PFSK-1 (cell line): ENCODE measurements around the gene DAB2.

Experiments used
- FOXP2 ChIP-seq: optimal IDR thresholded peaks from 2 replicates; pipeline ENCODE3; 2011; ENCODE audit warnings: borderline replicate concordance, control low read depth, inconsistent platforms; ENCODE audit not compliant: insufficient read depth; ENCODE audit errors: extremely low read length, extremely low read depth
- POLR2AphosphoS5 ChIP-seq: IDR thresholded peaks from 2 replicates; pipeline ENCODE4 v1.6.1; 2012; ENCODE audit warnings: low read depth, mild to moderate bottlenecking, control low read depth, low read length, moderate library complexity
- SIN3A ChIP-seq: IDR thresholded peaks from 2 replicates; pipeline ENCODE4 v1.6.1; 2012; ENCODE audit warnings: mild to moderate bottlenecking, low read length, moderate library complexity, borderline replicate concordance; ENCODE audit not compliant: insufficient read depth
- TAF1 ChIP-seq: IDR thresholded peaks from 2 replicates; pipeline ENCODE4 v1.6.1; 2012; ENCODE audit warnings: low read length, control low read depth, borderline replicate concordance; ENCODE audit not compliant: insufficient read depth
- TF ChIP-seq, protein P1 (sequence below), 2 experiments: IDR thresholded peaks; 2 replicates each; pipeline versions ENCODE4 v1.6.1 to v1.8.0; 2011 to 2012; ENCODE audit warnings: low read depth in 2 of 2, low read length in 2 of 2, control low read depth in 1 of 2, inconsistent platforms in 1 of 2, mild to moderate bottlenecking in 1 of 2, moderate library complexity in 1 of 2; ENCODE audit not compliant: insufficient read depth in 1 of 2

The DAB2 gene

DNA sequence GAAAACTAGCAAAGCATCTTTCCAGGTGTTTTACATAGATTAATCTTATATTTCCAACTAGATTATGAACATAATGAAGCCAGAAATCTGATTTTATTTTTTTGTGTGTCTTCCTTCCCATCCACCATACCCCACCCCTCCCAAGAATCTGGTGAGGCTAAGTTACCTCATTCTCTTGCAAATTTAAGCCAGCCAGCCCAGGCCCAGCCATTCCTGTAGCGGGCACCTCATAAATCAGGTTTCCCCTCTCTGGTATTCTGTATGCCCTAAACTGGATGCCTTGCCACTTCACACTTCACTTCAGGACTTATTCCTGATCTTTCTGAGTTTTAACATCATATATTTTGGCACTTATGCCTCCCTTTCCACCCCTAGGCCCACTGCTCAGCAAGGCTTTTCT, 82.3 kb downstream of the DAB2 start:
- TF ChIP-seq, protein P1, sequence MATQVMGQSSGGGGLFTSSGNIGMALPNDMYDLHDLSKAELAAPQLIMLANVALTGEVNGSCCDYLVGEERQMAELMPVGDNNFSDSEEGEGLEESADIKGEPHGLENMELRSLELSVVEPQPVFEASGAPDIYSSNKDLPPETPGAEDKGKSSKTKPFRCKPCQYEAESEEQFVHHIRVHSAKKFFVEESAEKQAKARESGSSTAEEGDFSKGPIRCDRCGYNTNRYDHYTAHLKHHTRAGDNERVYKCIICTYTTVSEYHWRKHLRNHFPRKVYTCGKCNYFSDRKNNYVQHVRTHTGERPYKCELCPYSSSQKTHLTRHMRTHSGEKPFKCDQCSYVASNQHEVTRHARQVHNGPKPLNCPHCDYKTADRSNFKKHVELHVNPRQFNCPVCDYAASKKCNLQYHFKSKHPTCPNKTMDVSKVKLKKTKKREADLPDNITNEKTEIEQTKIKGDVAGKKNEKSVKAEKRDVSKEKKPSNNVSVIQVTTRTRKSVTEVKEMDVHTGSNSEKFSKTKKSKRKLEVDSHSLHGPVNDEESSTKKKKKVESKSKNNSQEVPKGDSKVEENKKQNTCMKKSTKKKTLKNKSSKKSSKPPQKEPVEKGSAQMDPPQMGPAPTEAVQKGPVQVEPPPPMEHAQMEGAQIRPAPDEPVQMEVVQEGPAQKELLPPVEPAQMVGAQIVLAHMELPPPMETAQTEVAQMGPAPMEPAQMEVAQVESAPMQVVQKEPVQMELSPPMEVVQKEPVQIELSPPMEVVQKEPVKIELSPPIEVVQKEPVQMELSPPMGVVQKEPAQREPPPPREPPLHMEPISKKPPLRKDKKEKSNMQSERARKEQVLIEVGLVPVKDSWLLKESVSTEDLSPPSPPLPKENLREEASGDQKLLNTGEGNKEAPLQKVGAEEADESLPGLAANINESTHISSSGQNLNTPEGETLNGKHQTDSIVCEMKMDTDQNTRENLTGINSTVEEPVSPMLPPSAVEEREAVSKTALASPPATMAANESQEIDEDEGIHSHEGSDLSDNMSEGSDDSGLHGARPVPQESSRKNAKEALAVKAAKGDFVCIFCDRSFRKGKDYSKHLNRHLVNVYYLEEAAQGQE (IDR thresholded peaks at IDR 0.05; ENCODE audit: insufficient read depth in 1 of 2, low read depth in 2 of 2, low read length in 2 of 2), result no peak
- TF ChIP-seq TAF1 (no peak), SIN3A (no peak), FOXP2 (no peak), POLR2AphosphoS5 (no peak)

DNA sequence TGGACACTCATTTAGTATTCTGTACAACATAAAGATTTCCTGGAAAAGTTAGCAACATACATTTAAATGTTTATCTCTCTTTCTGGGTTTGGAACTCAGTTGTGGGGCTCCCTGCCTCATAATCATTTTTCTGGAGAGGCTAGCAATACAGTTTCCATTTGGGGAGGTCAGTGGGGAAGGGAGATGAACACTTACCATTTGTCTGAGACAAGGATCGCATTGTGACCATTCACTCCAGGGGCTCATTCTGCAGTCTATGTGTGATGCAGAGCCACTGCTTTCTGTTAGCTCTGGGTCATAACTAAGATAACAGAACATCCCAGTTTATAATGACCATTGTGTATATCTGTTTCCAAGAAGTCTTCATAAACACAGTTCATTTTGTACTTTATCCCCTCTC, 82.9 kb downstream of the DAB2 start:
- TF ChIP-seq FOXP2 (no peak), POLR2AphosphoS5 (no peak), SIN3A (no peak)

- no peak for TF ChIP-seq TAF1
- no peak for TF ChIP-seq POLR2AphosphoS5
- TF ChIP-seq, protein P1 (IDR thresholded peaks at IDR 0.05; ENCODE audit: insufficient read depth in 1 of 2, low read depth in 2 of 2, low read length in 2 of 2), result no peak
- TF ChIP-seq FOXP2, result no peak
- TF ChIP-seq SIN3A, result no peak
These were observed 84.3 kb downstream of the DAB2 start for GRCh38 chr5:39340506-39340905.

- TF ChIP-seq TAF1 (no peak), POLR2AphosphoS5 (no peak), SIN3A (no peak), FOXP2 (no peak)
- TF ChIP-seq, protein P1 (IDR thresholded peaks at IDR 0.05; ENCODE audit: insufficient read depth in 1 of 2, low read depth in 2 of 2, low read length in 2 of 2), result no peak
These were observed 87.4 kb downstream of the DAB2 start for GRCh38 chr5:39337252-39337915.

DNA sequence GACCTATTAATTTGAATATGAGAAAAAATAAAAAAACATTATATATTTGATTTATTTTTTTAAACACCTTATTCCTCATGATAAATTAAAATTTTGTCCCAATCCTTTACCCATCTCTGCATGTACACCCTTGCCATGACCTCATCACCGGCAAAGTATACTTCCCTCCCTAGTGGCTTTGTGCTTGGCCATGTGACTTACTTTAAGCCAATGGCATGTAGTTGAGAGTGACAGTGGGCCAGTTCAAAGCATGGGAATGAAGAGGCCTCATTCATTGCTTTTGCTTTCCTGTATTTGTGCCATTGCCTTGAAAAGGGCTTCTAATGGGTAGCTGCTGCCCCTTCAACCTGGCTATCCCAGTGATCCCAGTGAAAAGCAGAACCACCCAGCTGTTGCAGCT, 91.7 kb downstream of the DAB2 start:
- TF ChIP-seq TAF1, result no peak
- TF ChIP-seq FOXP2, result no peak
- TF ChIP-seq POLR2AphosphoS5, result no peak
- TF ChIP-seq SIN3A, result no peak

GRCh38 chr5:39331861-39332381, 92.9 kb downstream of the DAB2 start:
- TF ChIP-seq FOXP2, result no peak
- no peak for TF ChIP-seq POLR2AphosphoS5
- TF ChIP-seq, protein P1 (IDR thresholded peaks at IDR 0.05; ENCODE audit: insufficient read depth in 1 of 2, low read depth in 2 of 2, low read length in 2 of 2), result no peak
- no peak for TF ChIP-seq SIN3A
- no peak for TF ChIP-seq TAF1
